Osteocyte (in vitro differentiated cells): ENCODE measurements around the gene PLCB1. TPM values are rescaled to one million over a fixed set of nuclear protein-coding genes. Genes with fewer than 3 reads are reported as not detected.

ENCODE experiments used
- DNase-seq: peaks from one replicate; pipeline ENCODE4 v3.0.0; 2021; ENCODE audit warnings: mixed read lengths; ENCODE audit not compliant: unreplicated experiment; ENCODE audit errors: extremely low spot score
- H3K27ac Mint-ChIP-seq: one replicate; pipeline ENCODE4 v1.8.0; 2021; ENCODE audit warnings: mild to moderate bottlenecking, mixed read lengths; ENCODE audit not compliant: unreplicated experiment
- H3K27me3 Mint-ChIP-seq: one replicate; pipeline ENCODE4 v1.8.0; 2021; ENCODE audit warnings: mixed read lengths; ENCODE audit not compliant: unreplicated experiment
- H3K36me3 Mint-ChIP-seq: one replicate; pipeline ENCODE4 v1.8.0; 2021; ENCODE audit warnings: mixed read lengths; ENCODE audit not compliant: unreplicated experiment
- H3K4me1 Mint-ChIP-seq: one replicate; pipeline ENCODE4 v1.8.0; 2021; ENCODE audit warnings: mixed read lengths; ENCODE audit not compliant: unreplicated experiment
- H3K4me3 Mint-ChIP-seq: one replicate; pipeline ENCODE4 v1.8.0; 2021; ENCODE audit warnings: mild to moderate bottlenecking, moderate library complexity, mixed read lengths; ENCODE audit not compliant: unreplicated experiment
- H3K9me3 Mint-ChIP-seq: one replicate; pipeline ENCODE4 v1.8.0; 2021; ENCODE audit warnings: mixed read lengths; ENCODE audit not compliant: unreplicated experiment
- CTCF ChIP-seq: fragments of 200-600 bp; sonication (generic); IDR thresholded peaks from 2 replicates; pipeline ENCODE4 v1.5.0; 2021; ENCODE audit warnings: antibody characterized with exemption, mild to moderate bottlenecking, moderate library complexity
- total RNA-seq: library from RNA; stranded (reverse); gene quantifications from 2 replicates; pipeline ENCODE4 v1.2.1, GENCODE V29; 2021

Gene PLCB1
- total RNA-seq, 1 donor from 2014 or later, result 33.3 TPM

GRCh38 chr20:8398263-8399051, 266.4 kb downstream of the PLCB1 start:
- no peaks in the 10 kb centered on the region for H3K36me3 Mint-ChIP-seq
- no peak for TF ChIP-seq CTCF
- H3K4me1 Mint-ChIP-seq, result peaks cover 9% of the 10 kb centered on the region
- H3K27me3 Mint-ChIP-seq, result no peaks in the 10 kb centered on the region
- no peak overlapping the region for H3K27ac Mint-ChIP-seq
- DNase-seq, result no peak
- no peak overlapping the region for H3K4me3 Mint-ChIP-seq
- H3K9me3 Mint-ChIP-seq, result peaks cover 4% of the 10 kb centered on the region

GRCh38 chr20:8399947-8400346, 267.9 kb downstream of the PLCB1 start:
- Mint-ChIP-seq H3K27me3 (no peaks in the 10 kb centered on the region), H3K9me3 (peaks cover 4% of the 10 kb centered on the region)

GRCh38 chr20:8400486-8400885, 268.4 kb downstream of the PLCB1 start:
- no peak for DNase-seq
- no peaks in the 10 kb centered on the region for H3K36me3 Mint-ChIP-seq
- peaks cover 9% of the 10 kb centered on the region for H3K4me1 Mint-ChIP-seq
- H3K4me3 Mint-ChIP-seq, result no peak overlapping the region
- H3K27me3 Mint-ChIP-seq, result no peaks in the 10 kb centered on the region
- H3K27ac Mint-ChIP-seq, result no peak overlapping the region
- TF ChIP-seq CTCF, result no peak
- H3K9me3 Mint-ChIP-seq, result peaks cover 4% of the 10 kb centered on the region

More at GRCh38 chr20:8399947-8400346, 267.9 kb downstream of the PLCB1 start:
- TF ChIP-seq CTCF, result no peak
- peaks cover 9% of the 10 kb centered on the region for H3K4me1 Mint-ChIP-seq
- no peak overlapping the region for H3K4me3 Mint-ChIP-seq
- no peaks in the 10 kb centered on the region for H3K36me3 Mint-ChIP-seq
- H3K27ac Mint-ChIP-seq, result no peak overlapping the region
- DNase-seq, result no peak

- Mint-ChIP-seq H3K27ac (peak overlapping the region; percentile 48), H3K4me1 (peaks cover 9% of the 10 kb centered on the region), H3K36me3 (no peaks in the 10 kb centered on the region), H3K27me3 (no peaks in the 10 kb centered on the region), H3K4me3 (no peak overlapping the region), H3K9me3 (peaks cover 4% of the 10 kb centered on the region)
- TF ChIP-seq CTCF, result no peak
- DNase-seq, result no peak
Measured at GRCh38 chr20:8401556-8401955, 269.5 kb downstream of the PLCB1 start.

GRCh38 chr20:8402798-8403197, 270.7 kb downstream of the PLCB1 start:
- DNase-seq, result no peak
- Mint-ChIP-seq H3K27ac (no peak overlapping the region), H3K9me3 (peaks cover 4% of the 10 kb centered on the region), H3K27me3 (no peaks in the 10 kb centered on the region), H3K4me3 (no peak overlapping the region), H3K36me3 (no peaks in the 10 kb centered on the region), H3K4me1 (peaks cover 9% of the 10 kb centered on the region)
- TF ChIP-seq CTCF, result no peak
